ENCODE measurements around the gene SLC25A12.

DNA sequence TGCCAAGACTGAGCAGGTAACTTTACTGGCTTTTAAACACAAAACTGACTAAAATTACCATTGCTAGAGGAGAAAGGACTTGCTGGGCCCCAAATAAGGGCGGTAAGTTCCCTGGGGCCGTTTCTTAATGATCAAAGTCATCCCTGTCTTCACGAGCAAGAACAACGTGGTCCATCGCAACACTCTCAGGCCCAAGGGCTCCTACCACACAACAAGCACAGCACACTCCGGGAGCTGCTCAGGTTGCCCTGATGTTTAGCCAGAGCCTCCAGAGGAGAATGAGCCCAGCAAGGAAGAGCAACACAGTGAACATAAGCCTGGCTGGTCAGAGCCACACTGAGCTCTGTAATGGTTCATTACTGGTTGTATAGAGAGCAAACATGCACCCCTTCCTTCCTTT, 104.1 kb downstream of the SLC25A12 start:
- no peak for TF ChIP-seq POLR2A (IDR thresholded peaks at IDR 0.05; ENCODE audit: low read length)
- no peak for TF ChIP-seq GATA1 (IDR thresholded peaks at IDR 0.05; ENCODE audit: low read depth, low read length)

Measured in erythroblast (primary cell).